Nephron progenitor cell (in vitro differentiated cells): Measurements from ENCODE around the gene PLXDC1.

Experiments
- DNase-seq: peaks from one replicate; pipeline ENCODE4 v3.0.0; 2021
- H3K27ac Mint-ChIP-seq: 2 replicates; pipeline ENCODE4 v1.8.0; 2021; ENCODE audit warnings: mild to moderate bottlenecking, moderate library complexity, mixed read lengths
- H3K27me3 Mint-ChIP-seq: 2 replicates; pipeline ENCODE4 v1.8.0; 2021; ENCODE audit warnings: mild to moderate bottlenecking, low read depth, mixed read lengths; ENCODE audit not compliant: poor library complexity
- H3K36me3 Mint-ChIP-seq: 2 replicates; pipeline ENCODE4 v1.8.0; 2021; ENCODE audit warnings: low read depth, mixed read lengths
- H3K4me1 Mint-ChIP-seq: 2 replicates; pipeline ENCODE4 v1.8.0; 2021; ENCODE audit warnings: mixed read lengths
- H3K4me3 Mint-ChIP-seq: 2 replicates; pipeline ENCODE4 v1.8.0; 2021; ENCODE audit warnings: mild to moderate bottlenecking, moderate library complexity, mixed read lengths
- H3K9me3 Mint-ChIP-seq: 2 replicates; pipeline ENCODE4 v1.8.0; 2021; ENCODE audit warnings: mild to moderate bottlenecking, moderate library complexity, mixed read lengths
- CTCF ChIP-seq: fragments of 200-600 bp; sonication (generic); IDR thresholded peaks from 2 replicates; pipeline ENCODE4 v1.5.0; 2021; ENCODE audit warnings: antibody characterized with exemption

PLXDC1 gene

GRCh38 chr17:39194089-39194984 lies 42.9 kb upstream of the PLXDC1 start:
- peak; percentile 78 for DNase-seq
- TF ChIP-seq CTCF, result peak; percentile 44
- peaks cover 63% of the 10 kb centered on the region for H3K4me1 Mint-ChIP-seq
- H3K27ac Mint-ChIP-seq, result peak overlapping the region; percentile 67
- peaks cover 4% of the 10 kb centered on the region for H3K27me3 Mint-ChIP-seq
- H3K4me3 Mint-ChIP-seq, result peak overlapping the region; percentile 74
- H3K9me3 Mint-ChIP-seq, result no peaks in the 10 kb centered on the region
- H3K36me3 Mint-ChIP-seq, result peaks cover 12% of the 10 kb centered on the region

GRCh38 chr17:39193346-39193745 lies 41.9 kb upstream of the PLXDC1 start:
- DNase-seq, result no peak
- peaks cover under 1% of the 10 kb centered on the region for H3K27me3 Mint-ChIP-seq
- H3K4me3 Mint-ChIP-seq, result no peak overlapping the region
- TF ChIP-seq CTCF, result no peak
- peaks cover 57% of the 10 kb centered on the region for H3K4me1 Mint-ChIP-seq
- no peaks in the 10 kb centered on the region for H3K9me3 Mint-ChIP-seq
- H3K36me3 Mint-ChIP-seq, result peaks cover 15% of the 10 kb centered on the region
- no peak overlapping the region for H3K27ac Mint-ChIP-seq

- no peak for DNase-seq
- H3K4me1 Mint-ChIP-seq, result peaks cover 52% of the 10 kb centered on the region
- no peak overlapping the region for H3K4me3 Mint-ChIP-seq
- no peak overlapping the region for H3K27ac Mint-ChIP-seq
- H3K9me3 Mint-ChIP-seq, result no peaks in the 10 kb centered on the region
- TF ChIP-seq CTCF, result no peak
- H3K27me3 Mint-ChIP-seq, result no peaks in the 10 kb centered on the region
- H3K36me3 Mint-ChIP-seq, result peaks cover 17% of the 10 kb centered on the region
These were observed 41.5 kb upstream of the PLXDC1 start for GRCh38 chr17:39192901-39193300.

GRCh38 chr17:39191750-39192510 lies 40.5 kb upstream of the PLXDC1 start:
- Mint-ChIP-seq H3K9me3 (no peaks in the 10 kb centered on the region), H3K36me3 (peaks cover 17% of the 10 kb centered on the region), H3K4me3 (no peak overlapping the region), H3K4me1 (peaks cover 52% of the 10 kb centered on the region), H3K27ac (peak overlapping the region; percentile 78), H3K27me3 (no peaks in the 10 kb centered on the region)
- TF ChIP-seq CTCF, result no peak
- no peak for DNase-seq

GRCh38 chr17:39187152-39187830 lies 35.9 kb upstream of the PLXDC1 start:
- no peak overlapping the region for H3K27ac Mint-ChIP-seq
- DNase-seq, result no peak
- H3K27me3 Mint-ChIP-seq, result no peaks in the 10 kb centered on the region
- peaks cover 20% of the 10 kb centered on the region for H3K4me1 Mint-ChIP-seq
- no peaks in the 10 kb centered on the region for H3K9me3 Mint-ChIP-seq
- peaks cover 21% of the 10 kb centered on the region for H3K36me3 Mint-ChIP-seq
- no peak for TF ChIP-seq CTCF
- no peak overlapping the region for H3K4me3 Mint-ChIP-seq
